ENCODE results near the gene ZNF579. TPM values are rescaled to one million over a fixed set of nuclear protein-coding genes. Genes with fewer than 3 reads are reported as not detected.
A peak's percentile ranks its signal among the peaks of the same experiment; 100 is the strongest.

ZNF579 gene
- total and polyA plus RNA-seq, 2 donors (not counting 3 experiments of a cell fraction or from before 2014, with no cell fraction given): 11.6 to 15.7 TPM

GRCh38 chr19:55599468-55599841, 18.8 kb upstream of the ZNF579 start, which contains the start of gene FIZ1:
Gene FIZ1 (minus strand): TSS chr19:55599517. CDS start chr19:55597865, 1,652 bp downstream.
- TF ChIP-seq FOS (IDR thresholded peaks at IDR 0.05; ENCODE audit: borderline replicate concordance, insufficient read depth, low read length) (no peak), CTCF (IDR thresholded peaks at IDR 0.05; ENCODE audit: extremely low read depth in 1 of 2, insufficient read depth in 1 of 2, low read depth in 1 of 2, low read length in 2 of 2) (no peak), JUN (IDR thresholded peaks at IDR 0.05; ENCODE audit: borderline replicate concordance, insufficient read depth, insufficient read length, low read depth) (no peak), EZH2 (IDR thresholded peaks at IDR 0.05; ENCODE audit: borderline replicate concordance, low read depth, low read length, severe bottlenecking) (no peak), POLR2A (IDR thresholded peaks at IDR 0.05; ENCODE audit: low read depth, low read length) (no peak), POLR2AphosphoS5 (IDR thresholded peaks at IDR 0.05; ENCODE audit: insufficient read depth, low read depth, low read length) (no peak), MYC (IDR thresholded peaks at IDR 0.05; ENCODE audit: low read depth, low read length) (no peak), GATA2 (IDR thresholded peaks at IDR 0.05; ENCODE audit: insufficient read depth, insufficient read length, low read depth, low read length) (no peak)
- TF ChIP-seq, protein P1, sequence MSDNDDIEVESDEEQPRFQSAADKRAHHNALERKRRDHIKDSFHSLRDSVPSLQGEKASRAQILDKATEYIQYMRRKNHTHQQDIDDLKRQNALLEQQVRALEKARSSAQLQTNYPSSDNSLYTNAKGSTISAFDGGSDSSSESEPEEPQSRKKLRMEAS (IDR thresholded peaks at IDR 0.05; ENCODE audit: insufficient read depth, insufficient read length): no peak
- BruUV-seq (replicated peaks): no TSS peak
- FAIRE-seq: no peak
- H3K9me1 ChIP-seq (replicated peaks; ENCODE audit: control insufficient read depth, extremely low read depth, insufficient read depth, low read length): no peaks in the 10 kb centered on the region
- dilution Hi-C loops (cut with MboI; ENCODE audit: extremely low pct_ligation_motif_present, low sequenced_read_pairs) (no loop called here), intact Hi-C loops (cut with micrococcal nuclease) (loop anchor here (1.0 to 2.0 kb wide), 7 partner anchors 12 to 482 kb away; partner anchors contain the start of genes KMT5C, PPP1R12C, ZNF579 and ZNF784)
- peak; percentile 99 for DNase-seq (ENCODE audit: low read depth, low spot score)
- CTCF ChIA-PET: interaction anchor here (0.7 to 1.8 kb wide), 12 partner anchors 12 to 132 kb away, joined by 3 to 8 read pairs (median 4); partner anchors contain the start of gene U2AF2
- H3K9ac ChIP-seq (replicated peaks; ENCODE audit: extremely low read depth, insufficient read depth, low read length): peak within 1 kb of the TSS; percentile 97
- H3K79me2 ChIP-seq (ENCODE audit: control insufficient read depth, insufficient read depth, low read length): peaks cover 2% of the 10 kb centered on the region
- H2AFZ ChIP-seq (ENCODE audit: low read depth, low read length): peak within 1 kb of the TSS; percentile 96
- H3K4me1 ChIP-seq (ENCODE audit: control insufficient read depth, extremely low read depth, insufficient read depth, low read length): peaks cover 10% of the 10 kb centered on the region
- no peaks in the 10 kb centered on the region for H3K9me3 ChIP-seq (replicated peaks; ENCODE audit: control insufficient read depth, insufficient read depth, low read length)
- peak within 1 kb of the TSS; percentile 90 for H3K4me2 ChIP-seq (ENCODE audit: insufficient read depth, low read length)
- peaks cover 3 to 14% of the 10 kb centered on the region in 2 experiments for H3K36me3 ChIP-seq (ENCODE audit: control insufficient read depth in 2 of 2, extremely low read depth in 1 of 2, insufficient read depth in 2 of 2, low read length in 2 of 2)
- POLR2A ChIA-PET: interaction anchor here (0.6 to 2.2 kb wide), 10 partner anchors 11 to 192 kb away, joined by 3 to 8 read pairs (median 5); partner anchors contain the start of genes UBE2S and ZNF784
- H3K27ac ChIP-seq (ENCODE audit: insufficient read depth, low read depth, low read length): peak within 1 kb of the TSS; percentile 98
- peak within 1 kb of the TSS; percentile 78 to 92 (median 89) for H3K4me3 ChIP-seq (replicated peaks in 1 of 3; ENCODE audit: insufficient read depth in 1 of 3, low read depth in 1 of 3, low read length in 3 of 3)
- no peaks in the 10 kb centered on the region for H4K20me1 ChIP-seq (replicated peaks; ENCODE audit: control insufficient read depth, extremely low read depth, insufficient read depth, low read length)
- H3K27me3 ChIP-seq (ENCODE audit: control insufficient read depth in 2 of 2, insufficient read depth in 2 of 2, low read length in 2 of 2): no peaks in the 10 kb centered on the region
